Parathyroid adenoma (tissue), 2 donors: ENCODE measurements around the gene PCDHGB6.
"Not testable (repeated sequence)": the region's sequence is repeated elsewhere in the genome, so short reads cannot be mapped to it uniquely, and the experiment has no call there.

Experiments used
- H2AFZ ChIP-seq: fragments of 300-600 bp; sonication (generic); one replicate; pipeline ENCODE4 v1.7.0; 2017; ENCODE audit warnings: antibody characterized with exemption, mild to moderate bottlenecking
- H3K27ac ChIP-seq: fragments of 300-600 bp; sonication (generic); one replicate; pipeline ENCODE4 v1.7.0; 2017
- H3K27me3 ChIP-seq: fragments of 300-600 bp; sonication (generic); one replicate; pipeline ENCODE4 v1.7.0; 2017; ENCODE audit warnings: low read length; ENCODE audit not compliant: control insufficient read depth, insufficient read depth
- H3K36me3 ChIP-seq: fragments of 300-600 bp; sonication (generic); one replicate; pipeline ENCODE4 v1.7.0; 2017; ENCODE audit warnings: low read length; ENCODE audit not compliant: control insufficient read depth, insufficient read depth
- H3K4me1 ChIP-seq: fragments of 300-600 bp; sonication (generic); one replicate; pipeline ENCODE4 v1.7.0; 2017; ENCODE audit warnings: control low read depth
- H3K4me2 ChIP-seq: fragments of 300-600 bp; sonication (generic); one replicate; pipeline ENCODE4 v1.7.0; 2017; ENCODE audit warnings: low read length
- H3K4me3 ChIP-seq: fragments of 300-600 bp; sonication (generic); one replicate; pipeline ENCODE4 v1.7.0; 2017; ENCODE audit warnings: low read depth, low read length
- H3K79me2 ChIP-seq: fragments of 300-600 bp; sonication (generic); one replicate; pipeline ENCODE4 v1.7.0; 2017; ENCODE audit warnings: control low read depth
- H3K9ac ChIP-seq: fragments of 300-600 bp; sonication (generic); one replicate; pipeline ENCODE4 v1.7.0; 2017; ENCODE audit warnings: mild to moderate bottlenecking
- H3K9me3 ChIP-seq: fragments of 300-600 bp; sonication (generic); one replicate; pipeline ENCODE4 v1.7.0; 2017; ENCODE audit warnings: low read length; ENCODE audit not compliant: control insufficient read depth
- CTCF ChIP-seq: fragments of 300-600 bp; sonication (generic); IDR thresholded peaks from one replicate; pipeline ENCODE4 v1.7.0; 2017; ENCODE audit warnings: antibody characterized with exemption, mild to moderate bottlenecking
- donor health status: primary hyperparathyroidism.

The PCDHGB6 gene

GRCh38 chr5:141427783-141428426 lies 20.1 kb downstream of the PCDHGB6 start:
- H2AFZ ChIP-seq: no peak overlapping the region
- H3K4me2 ChIP-seq: no peak overlapping the region
- no peaks in the 10 kb centered on the region for H3K27me3 ChIP-seq
- H3K4me1 ChIP-seq: no peaks in the 10 kb centered on the region
- H3K36me3 ChIP-seq: peaks cover 8% of the 10 kb centered on the region
- no peak overlapping the region for H3K27ac ChIP-seq
- H3K9ac ChIP-seq: no peak overlapping the region
- no peak for TF ChIP-seq CTCF
- no peak overlapping the region for H3K4me3 ChIP-seq
- H3K79me2 ChIP-seq: peaks cover 5% of the 10 kb centered on the region
- H3K9me3 ChIP-seq: peaks cover 9% of the 10 kb centered on the region

- Histone ChIP-seq H3K9ac (no peak within 1 kb of the TSS), H3K79me2 (peaks cover 5% of the 10 kb centered on the region), H3K9me3 (peaks cover 5% of the 10 kb centered on the region), H3K27me3 (no peaks in the 10 kb centered on the region), H3K27ac (no peak within 1 kb of the TSS), H3K4me3 (no peak within 1 kb of the TSS), H3K4me1 (no peaks in the 10 kb centered on the region), H2AFZ (no peak within 1 kb of the TSS), H3K4me2 (peak within 1 kb of the TSS; percentile 18), H3K36me3 (peaks cover 1% of the 10 kb centered on the region)
- peak; percentile 15 for TF ChIP-seq CTCF
Measured at GRCh38 chr5:141430332-141431113, 22.7 kb downstream of the PCDHGB6 start, which contains the start of gene PCDHGA12. TSS of gene PCDHGA12 (plus strand) at chr5:141430507. CDS start at chr5:141430760, 253 bp downstream.

- no peaks in the 10 kb centered on the region for H3K4me1 ChIP-seq
- H3K9me3 ChIP-seq: peaks cover 3% of the 10 kb centered on the region
- H3K27ac ChIP-seq: no peak overlapping the region
- no peak for TF ChIP-seq CTCF
- H3K79me2 ChIP-seq: peaks cover 5% of the 10 kb centered on the region
- H3K36me3 ChIP-seq: no peaks in the 10 kb centered on the region
- H3K4me2 ChIP-seq: no peak overlapping the region
- no peaks in the 10 kb centered on the region for H3K27me3 ChIP-seq
- H3K9ac ChIP-seq: no peak overlapping the region
- no peak overlapping the region for H3K4me3 ChIP-seq
- H2AFZ ChIP-seq: no peak overlapping the region
Measured at GRCh38 chr5:141431286-141431685, 23.5 kb downstream of the PCDHGB6 start.

- H2AFZ ChIP-seq, H3K27me3 ChIP-seq, H3K9me3 ChIP-seq, H3K4me2 ChIP-seq, H3K4me1 ChIP-seq, H3K9ac ChIP-seq, H3K4me3 ChIP-seq, H3K79me2 ChIP-seq, H3K27ac ChIP-seq, H3K36me3 ChIP-seq: not testable (repeated sequence)
Measured at GRCh38 chr5:141432308-141432707, 24.5 kb downstream of the PCDHGB6 start.

GRCh38 chr5:141432726-141433125 lies 24.9 kb downstream of the PCDHGB6 start:
- not testable (repeated sequence) for H3K36me3 ChIP-seq, H3K4me2 ChIP-seq, H3K27ac ChIP-seq, H3K79me2 ChIP-seq, H3K27me3 ChIP-seq, H3K4me1 ChIP-seq, H3K9ac ChIP-seq, H3K4me3 ChIP-seq, H2AFZ ChIP-seq, H3K9me3 ChIP-seq
